Measurements from ENCODE around the gene CPEB4.

CPEB4 gene

GRCh38 chr5:173885475-173886010 is 2.6 kb upstream of the CPEB4 start:
- DNase-seq, result no peak

- no peak for DNase-seq
Measured at GRCh38 chr5:173886150-173886549, 2.0 kb upstream of the CPEB4 start.

- DNase-seq, result peak; percentile 10
Measured at GRCh38 chr5:173888473-173889131, 453 bp downstream of the CPEB4 start.

- no peak for DNase-seq
Measured at GRCh38 chr5:173890195-173890991, 2.2 kb downstream of the CPEB4 start.

GRCh38 chr5:173891308-173892116 is 3.4 kb downstream of the CPEB4 start:
- DNase-seq, result no peak

- no peak for DNase-seq
Measured at GRCh38 chr5:173893192-173893561, 5.0 kb downstream of the CPEB4 start.

GRCh38 chr5:173895401-173896165 is 7.4 kb downstream of the CPEB4 start:
- DNase-seq, result no peak

- DNase-seq, result no peak
Measured at GRCh38 chr5:173896631-173897030, 8.5 kb downstream of the CPEB4 start.

GRCh38 chr5:173901705-173902104 is 13.6 kb downstream of the CPEB4 start:
- DNase-seq, result no peak

- DNase-seq, result no peak
Measured at GRCh38 chr5:173902334-173902733, 14.2 kb downstream of the CPEB4 start.

GRCh38 chr5:173902743-173903142 is 14.6 kb downstream of the CPEB4 start:
- no peak for DNase-seq

GRCh38 chr5:173903396-173904140 is 15.4 kb downstream of the CPEB4 start:
- DNase-seq, result no peak

GRCh38 chr5:173904151-173904550 is 16.0 kb downstream of the CPEB4 start:
- no peak for DNase-seq

- DNase-seq, result no peak
Measured at GRCh38 chr5:173907284-173907683, 19.1 kb downstream of the CPEB4 start.

- DNase-seq, result no peak
Measured at GRCh38 chr5:173907686-173908371, 19.7 kb downstream of the CPEB4 start.

GRCh38 chr5:173909199-173909598 is 21.1 kb downstream of the CPEB4 start:
- DNase-seq, result no peak

- DNase-seq, result no peak
Measured at GRCh38 chr5:173910215-173910614, 22.1 kb downstream of the CPEB4 start.

- DNase-seq, result no peak
Measured at GRCh38 chr5:173911623-173912022, 23.5 kb downstream of the CPEB4 start.

GRCh38 chr5:173913686-173914321 is 25.7 kb downstream of the CPEB4 start:
- DNase-seq, result no peak

- no peak for DNase-seq
Measured at GRCh38 chr5:173915310-173916014, 27.3 kb downstream of the CPEB4 start.
